ENCODE measurements around the gene FBXL19. TPM values are rescaled to one million over a fixed set of nuclear protein-coding genes. Genes with fewer than 3 reads are reported as not detected.

The FBXL19 gene
- total RNA-seq, 1 donor from 2014 or later: 3.6 TPM

DNA sequence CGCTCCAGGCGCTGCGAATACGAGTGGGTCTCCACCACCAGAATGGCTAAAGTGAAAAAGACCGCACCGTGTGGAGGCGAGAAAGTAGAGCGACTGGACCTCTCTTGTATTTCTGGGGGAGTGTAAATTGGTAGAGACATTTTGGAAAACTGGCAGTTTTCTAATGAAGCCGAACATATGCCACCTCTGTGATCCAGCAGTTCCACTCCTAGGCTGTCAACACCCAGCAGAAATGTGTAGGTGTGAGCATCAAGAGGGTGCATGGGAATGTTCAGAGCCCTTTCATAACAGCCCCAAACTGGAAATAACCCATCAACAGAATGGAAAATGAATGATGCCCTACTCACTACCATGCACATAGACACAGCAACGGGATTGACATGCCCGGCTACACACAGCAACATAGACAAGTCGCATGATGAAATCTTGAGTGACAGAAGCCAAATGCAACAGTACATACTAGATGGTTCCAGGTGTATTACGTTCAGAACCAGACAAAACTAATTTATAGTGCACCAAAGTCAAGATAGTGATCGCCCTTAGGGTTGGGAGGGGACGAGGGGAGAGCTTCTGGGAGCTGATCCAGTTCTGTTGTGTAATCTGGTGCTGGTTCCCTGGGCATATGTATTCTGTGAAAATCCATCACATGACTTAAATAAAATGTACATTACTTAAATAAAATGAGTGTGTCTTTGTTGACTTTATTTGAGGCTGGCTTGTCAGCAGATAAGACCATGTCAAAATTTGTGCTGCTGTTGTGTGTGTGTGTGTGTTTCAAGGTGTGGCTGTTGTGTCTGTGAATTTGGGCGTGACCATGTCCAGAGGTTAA is 28.6 kb upstream of the FBXL19 start:
- no peak for DNase-seq (ENCODE audit: low spot score)
- ATAC-seq: no peak

GRCh38 chr16:30895627-30896260 is 27.6 kb upstream of the FBXL19 start:
- ATAC-seq: no peak
- no peak for DNase-seq (ENCODE audit: low spot score)

DNA sequence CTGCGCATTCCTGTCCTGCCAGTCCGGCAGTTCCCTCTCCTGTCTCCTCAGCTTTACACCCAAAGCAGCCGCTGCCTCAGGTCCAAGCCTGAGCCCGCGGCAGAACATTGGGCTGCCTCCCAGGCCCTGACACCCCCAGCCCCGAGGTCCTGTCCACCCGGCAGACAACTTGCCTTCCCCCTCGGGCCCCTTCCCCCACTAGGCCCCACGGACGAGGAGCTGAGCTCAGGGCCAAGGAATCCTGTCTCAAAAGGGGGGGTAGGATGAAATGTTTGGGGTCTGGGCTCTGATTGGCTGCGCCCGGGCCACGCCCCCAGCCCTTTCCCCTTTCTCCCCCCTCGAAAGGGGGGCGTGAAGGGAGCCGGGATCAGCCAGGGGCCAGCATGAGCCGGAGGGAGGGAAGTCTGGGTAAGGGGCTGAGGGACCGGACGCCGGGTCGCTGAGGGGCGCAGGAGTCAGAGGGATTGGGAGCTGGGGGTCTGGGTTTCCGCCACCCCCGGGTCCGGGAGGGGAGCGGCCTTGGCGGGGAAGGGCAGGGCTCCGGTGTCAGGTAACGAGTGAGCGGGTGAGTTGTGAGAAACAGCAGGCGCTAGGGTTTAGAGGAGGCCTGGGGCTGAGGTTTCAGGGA is 27.0 kb upstream of the FBXL19 start, which contains the start of gene CTF1:
Gene CTF1 (plus strand): TSS at position 354 of the 628 bp plus-strand sequence. CDS start 30 bp downstream, at position 384.
- peak; percentile 6 for ATAC-seq

DNA sequence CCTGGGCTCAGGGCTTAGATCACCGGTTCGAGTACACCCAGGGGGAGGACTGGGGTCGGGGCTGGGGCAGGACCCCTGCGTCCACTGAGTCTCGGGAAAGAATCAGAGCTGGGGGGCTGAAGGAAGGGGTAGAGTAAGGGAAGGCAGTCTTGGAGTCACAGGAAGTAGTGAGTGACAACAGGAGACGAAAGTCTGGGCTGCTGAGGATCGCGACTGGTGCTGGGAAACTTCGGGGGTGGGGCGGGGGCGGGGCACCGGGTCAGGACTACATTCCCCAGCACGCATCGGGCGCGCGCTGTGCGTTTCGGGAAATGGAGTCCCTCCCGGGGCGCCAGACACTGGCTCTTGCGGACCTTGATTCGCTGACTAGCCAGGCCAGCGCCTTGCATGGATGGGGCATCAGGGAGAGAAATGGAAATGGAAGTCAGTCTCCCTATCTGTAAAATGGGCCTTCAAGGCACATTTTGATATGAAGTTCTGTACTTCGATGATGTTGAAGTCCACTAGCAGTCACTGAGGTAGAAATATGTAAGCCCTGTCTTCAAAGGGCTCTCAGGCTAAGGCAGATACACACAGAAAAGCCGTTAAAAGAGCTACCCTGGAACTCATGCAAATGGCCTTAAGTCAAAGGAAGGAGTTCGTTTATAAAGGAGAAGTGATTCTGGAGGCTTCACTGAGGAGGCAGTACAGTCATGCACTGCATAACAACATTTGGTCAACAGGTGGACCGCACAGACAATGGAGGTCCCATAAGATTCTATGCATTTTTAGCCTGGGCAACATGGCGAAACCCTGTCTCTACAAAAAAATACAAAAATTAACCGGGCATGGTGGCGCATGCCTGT is 26.3 kb upstream of the FBXL19 start:
- DNase-seq (ENCODE audit: low spot score) (peak; percentile 92), ATAC-seq (peak; percentile 75)

More for the DNA sequence above, 27.0 kb upstream of the FBXL19 start, which contains the start of gene CTF1:
- peak; percentile 59 for DNase-seq (ENCODE audit: low spot score)

DNA sequence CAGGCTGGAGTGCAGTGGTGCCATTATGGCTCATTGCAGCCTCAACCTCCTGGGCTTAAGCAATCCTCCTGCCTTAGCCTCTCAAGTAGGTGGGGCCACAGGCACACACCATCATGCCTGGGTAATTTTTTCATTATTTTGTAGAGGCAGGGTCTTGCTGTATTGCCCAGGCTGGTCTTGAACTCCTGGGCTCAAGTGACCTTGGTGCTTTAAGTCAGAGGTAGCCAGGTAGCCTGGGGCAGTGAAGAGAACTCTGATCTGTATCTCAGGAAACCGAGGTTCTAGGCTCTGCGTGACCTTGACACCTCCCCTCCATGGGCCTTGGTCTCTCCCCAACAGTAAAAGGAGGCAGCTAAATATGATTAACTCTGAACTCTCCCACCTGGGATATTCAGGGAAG is 23.6 kb upstream of the FBXL19 start:
- DNase-seq (ENCODE audit: low spot score) (no peak), ATAC-seq (no peak)

GRCh38 chr16:30900588-30900987 is 22.8 kb upstream of the FBXL19 start:
- no peak for DNase-seq (ENCODE audit: low spot score)
- ATAC-seq: no peak

DNA sequence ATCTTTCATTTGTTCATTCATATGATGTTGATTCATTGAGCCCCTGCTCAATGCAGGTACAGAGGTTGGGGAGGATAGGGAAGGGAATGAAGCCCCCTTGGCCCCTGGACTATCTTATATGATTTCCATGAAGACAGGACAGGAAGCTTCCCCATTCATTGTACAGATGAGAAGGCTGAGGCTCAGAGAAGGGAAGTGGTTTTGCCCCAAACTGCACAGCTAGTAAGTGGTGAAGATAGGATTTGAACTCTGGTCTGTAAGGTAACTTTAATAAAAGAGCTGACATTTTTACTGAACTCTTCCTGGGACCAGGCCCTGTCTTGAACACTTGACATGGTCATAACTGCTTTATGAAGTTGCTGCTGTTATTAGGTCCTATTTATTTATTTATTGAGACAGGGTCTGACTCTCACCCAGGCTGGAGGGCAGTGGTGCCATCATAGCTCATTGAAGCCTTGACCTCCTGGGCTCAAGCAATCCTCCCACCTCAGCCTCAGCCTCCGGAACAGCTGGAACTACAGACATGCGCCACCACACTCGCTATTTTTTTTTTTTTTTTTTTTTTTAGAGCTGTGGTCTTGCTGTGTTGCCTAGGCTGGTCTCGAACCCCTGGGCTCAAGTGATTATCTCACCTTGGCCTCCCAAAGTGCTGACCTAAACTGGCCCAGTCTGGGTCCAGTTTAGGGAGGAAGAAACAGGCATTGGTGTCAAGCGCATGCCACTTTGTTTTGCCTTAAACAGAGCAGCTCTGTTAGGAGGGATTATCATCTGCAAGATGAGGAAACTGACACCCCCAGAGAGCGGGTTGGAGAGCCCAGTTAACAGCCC is 22.0 kb upstream of the FBXL19 start:
- ATAC-seq (no peak), DNase-seq (ENCODE audit: low spot score) (no peak)

DNA sequence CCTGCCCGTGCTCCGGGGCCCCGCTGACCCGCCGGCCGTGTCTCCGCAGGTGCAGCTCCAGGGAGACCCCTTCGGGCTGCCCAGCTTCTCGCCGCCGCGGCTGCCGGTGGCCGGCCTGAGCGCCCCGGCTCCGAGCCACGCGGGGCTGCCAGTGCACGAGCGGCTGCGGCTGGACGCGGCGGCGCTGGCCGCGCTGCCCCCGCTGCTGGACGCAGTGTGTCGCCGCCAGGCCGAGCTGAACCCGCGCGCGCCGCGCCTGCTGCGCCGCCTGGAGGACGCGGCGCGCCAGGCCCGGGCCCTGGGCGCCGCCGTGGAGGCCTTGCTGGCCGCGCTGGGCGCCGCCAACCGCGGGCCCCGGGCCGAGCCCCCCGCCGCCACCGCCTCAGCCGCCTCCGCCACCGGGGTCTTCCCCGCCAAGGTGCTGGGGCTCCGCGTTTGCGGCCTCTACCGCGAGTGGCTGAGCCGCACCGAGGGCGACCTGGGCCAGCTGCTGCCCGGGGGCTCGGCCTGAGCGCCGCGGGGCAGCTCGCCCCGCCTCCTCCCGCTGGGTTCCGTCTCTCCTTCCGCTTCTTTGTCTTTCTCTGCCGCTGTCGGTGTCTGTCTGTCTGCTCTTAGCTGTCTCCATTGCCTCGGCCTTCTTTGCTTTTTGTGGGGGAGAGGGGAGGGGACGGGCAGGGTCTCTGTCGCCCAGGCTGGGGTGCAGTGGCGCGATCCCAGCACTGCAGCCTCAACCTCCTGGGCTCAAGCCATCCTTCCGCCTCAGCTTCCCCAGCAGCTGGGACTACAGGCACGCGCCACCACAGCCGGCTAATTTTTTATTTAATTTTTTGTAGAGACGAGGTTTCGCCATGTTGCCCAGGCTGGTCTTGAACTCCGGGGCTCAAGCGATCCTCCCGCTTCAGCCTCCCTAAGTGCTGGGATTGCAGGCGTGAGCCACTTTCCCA is 21.1 kb upstream of the FBXL19 start:
- DNase-seq (ENCODE audit: low spot score): peak; percentile 79

DNA sequence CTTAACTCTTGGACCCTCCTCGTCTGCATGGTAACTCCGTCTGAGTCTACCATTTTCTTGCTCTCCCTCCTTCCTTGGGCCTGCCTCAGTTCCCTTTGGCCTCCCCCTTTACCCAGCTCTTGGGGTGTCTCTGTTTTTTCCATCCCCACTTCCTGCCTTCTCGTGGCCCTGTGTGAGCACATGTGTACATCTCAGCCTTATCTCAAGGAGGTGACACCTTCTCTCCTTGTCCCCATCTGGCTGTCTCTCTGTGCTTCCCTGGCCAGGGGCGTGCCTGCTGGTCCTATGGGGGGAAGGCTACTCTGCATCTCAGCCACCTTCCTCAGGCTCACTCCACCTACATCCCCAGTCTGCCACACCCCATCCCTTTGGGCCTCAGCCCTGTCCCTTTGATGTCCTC is 20.4 kb upstream of the FBXL19 start:
- no peak for DNase-seq (ENCODE audit: low spot score)
- ATAC-seq: no peak

More for the DNA sequence above, 21.1 kb upstream of the FBXL19 start:
- peak; percentile 96 for ATAC-seq

DNA sequence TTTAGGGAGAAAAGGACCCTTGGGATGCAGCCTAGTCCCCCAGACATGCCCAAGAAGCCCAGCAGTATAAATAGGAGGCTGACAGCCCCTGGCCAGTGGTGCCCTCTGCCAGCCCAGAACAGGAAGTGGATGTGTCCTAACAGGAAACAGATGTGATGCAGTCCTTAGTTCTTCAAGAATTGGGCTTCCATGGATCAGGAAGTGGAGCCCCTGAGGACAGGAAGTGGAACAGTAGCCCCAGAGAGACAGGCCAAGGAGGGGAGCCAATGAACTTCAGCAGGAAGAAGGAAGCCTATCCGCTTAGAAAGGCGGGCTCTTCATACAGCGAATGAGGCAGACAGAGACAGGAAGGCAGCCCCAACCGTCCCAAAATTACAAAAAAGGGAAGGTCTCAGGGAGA is 19.8 kb upstream of the FBXL19 start:
- no peak for DNase-seq (ENCODE audit: low spot score)
- ATAC-seq: no peak

GRCh38 chr16:30904114-30904780 is 19.1 kb upstream of the FBXL19 start:
- ATAC-seq: no peak
- DNase-seq (ENCODE audit: low spot score): no peak

GRCh38 chr16:30907064-30907463 is 16.3 kb upstream of the FBXL19 start:
- ATAC-seq (no peak), DNase-seq (ENCODE audit: low spot score) (no peak)

- DNase-seq (ENCODE audit: low spot score) (no peak), ATAC-seq (no peak)
Observed at GRCh38 chr16:30910427-30911029, 12.8 kb upstream of the FBXL19 start.

DNA sequence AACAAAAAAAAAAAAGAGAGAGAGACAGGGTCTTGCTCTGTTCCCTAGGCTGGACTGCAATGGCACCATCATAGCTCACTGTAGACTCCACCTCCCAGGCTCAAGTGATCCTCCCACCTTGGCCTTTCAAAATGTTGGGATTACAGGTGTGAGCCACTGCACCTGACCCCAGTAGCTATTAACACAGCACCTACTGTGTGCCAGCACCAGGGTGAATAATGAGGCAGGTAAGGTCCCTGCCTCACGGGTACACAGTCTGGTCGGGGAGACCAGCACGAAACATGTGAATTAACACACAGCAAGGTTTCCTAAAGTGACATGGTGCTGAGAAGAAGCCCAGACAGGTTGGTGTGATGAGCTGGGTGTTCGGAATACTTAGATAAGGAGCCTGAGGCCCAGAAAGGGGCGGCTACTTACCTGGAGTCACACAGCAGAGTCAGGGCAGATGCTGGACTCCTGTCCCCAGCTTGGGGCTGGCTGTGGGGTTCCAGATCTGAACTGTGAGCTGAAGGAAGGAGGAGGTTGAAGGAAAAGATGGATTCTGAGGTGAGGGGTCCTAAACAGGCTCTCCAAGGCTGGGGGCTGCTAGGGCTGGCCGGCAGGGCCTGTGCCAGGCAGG is 10.5 kb upstream of the FBXL19 start:
- DNase-seq (ENCODE audit: low spot score): no peak
- ATAC-seq: no peak

DNA sequence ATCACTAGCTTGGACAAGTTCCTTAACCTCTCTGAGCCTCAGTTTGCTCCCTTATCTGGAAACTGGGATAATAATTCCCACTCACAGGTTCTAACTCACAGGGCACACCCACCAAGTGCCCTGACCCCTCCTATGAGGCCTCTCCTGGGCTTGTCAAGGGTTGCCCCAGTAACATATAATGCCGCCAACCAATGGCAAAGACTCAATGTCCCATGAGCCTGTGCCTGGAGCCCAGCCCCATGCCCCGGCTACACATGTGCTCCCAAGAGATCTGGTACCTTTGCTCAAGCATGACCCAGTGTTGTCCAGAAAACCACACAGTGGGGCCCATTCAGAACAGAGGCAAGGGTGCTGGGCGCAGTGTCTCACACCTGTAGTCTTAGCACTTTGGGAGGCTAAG is 8.5 kb upstream of the FBXL19 start:
- ATAC-seq: no peak
- DNase-seq (ENCODE audit: low spot score): no peak

- no peak for ATAC-seq
- DNase-seq (ENCODE audit: low spot score): no peak
Observed at GRCh38 chr16:30918614-30919013, 4.8 kb upstream of the FBXL19 start.

DNA sequence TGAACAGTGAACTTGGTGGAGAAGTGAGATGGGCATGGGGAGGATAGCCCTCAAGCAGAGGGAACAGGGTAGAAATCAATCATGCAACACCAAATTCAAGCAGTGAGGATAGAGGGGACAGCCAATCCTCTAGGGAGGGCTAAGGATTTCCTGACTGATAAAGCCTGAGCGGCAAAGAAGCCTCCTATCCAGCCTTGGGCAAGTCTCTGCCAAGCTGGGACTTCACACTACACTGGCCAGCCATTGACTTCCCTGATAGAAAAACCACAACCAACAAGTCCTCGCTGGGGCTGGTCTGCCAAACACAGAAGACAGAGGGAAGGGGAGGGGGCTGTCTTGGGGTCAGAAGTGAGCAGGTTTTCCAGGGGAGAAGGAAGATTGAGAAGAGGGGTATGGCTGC is 2.5 kb upstream of the FBXL19 start:
- DNase-seq (ENCODE audit: low spot score) (no peak), ATAC-seq (no peak)

DNA sequence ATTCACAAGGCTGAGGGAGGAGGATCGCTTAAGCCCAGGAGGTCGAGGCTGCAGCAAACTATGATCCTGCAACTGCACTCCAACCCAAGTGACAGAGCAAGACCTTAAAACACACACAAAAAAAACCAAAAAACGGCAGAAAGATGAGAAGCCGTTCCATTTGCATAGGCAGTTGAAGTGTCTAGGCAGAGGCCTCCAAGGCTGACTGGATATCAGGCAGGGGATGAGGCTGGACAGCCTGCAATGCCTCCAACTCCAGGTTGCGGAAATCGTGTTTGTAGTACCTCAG is 2.0 kb upstream of the FBXL19 start:
- ATAC-seq: no peak
- no peak for DNase-seq (ENCODE audit: low spot score)
